Activated CD8-positive, alpha-beta T cell treated with anti-CD3 and anti-CD28 coated beads for 36 hours (primary cell): Measurements from ENCODE around the gene FIZ1. TPM values are rescaled to one million over a fixed set of nuclear protein-coding genes. Genes with fewer than 3 reads are reported as not detected.

ENCODE experiments used
- ATAC-seq: fragments of 200-7000 bp; cut with Tn5 transposase; one replicate; pipeline ENCODE4 v1.10.0; 2021; ENCODE audit warnings: mild to moderate bottlenecking, moderate library complexity
- CTCF ChIA-PET: fragments of 350-600 bp; sonication (Branson Sonifier 250); formaldehyde crosslinking; loops from one replicate; lab custom pipeline; 2021; ENCODE audit warnings: antibody characterized with exemption; lab: Charles Lee
- POLR2A ChIA-PET: fragments of 350-600 bp; sonication (Branson Sonifier 250); formaldehyde crosslinking; loops from one replicate; lab custom pipeline; 2021; ENCODE audit warnings: antibody characterized with exemption; lab: Charles Lee
- DNase-seq: peaks from one replicate; pipeline ENCODE4 v3.0.0-alpha.2; 2020
- H3K27ac Mint-ChIP-seq: one replicate; pipeline ENCODE4 v1.8.0; 2021; ENCODE audit warnings: mild to moderate bottlenecking, mixed read lengths
- H3K27me3 Mint-ChIP-seq: one replicate; pipeline ENCODE4 v1.8.0; 2021; ENCODE audit warnings: mixed read lengths
- H3K36me3 Mint-ChIP-seq: one replicate; pipeline ENCODE4 v1.8.0; 2021; ENCODE audit warnings: low read depth, mixed read lengths
- H3K4me1 Mint-ChIP-seq: one replicate; pipeline ENCODE4 v1.8.0; 2021; ENCODE audit warnings: low read depth, mixed read lengths
- H3K4me3 Mint-ChIP-seq: one replicate; pipeline ENCODE4 v1.8.0; 2021; ENCODE audit warnings: mild to moderate bottlenecking, moderate library complexity, mixed read lengths
- H3K9me3 Mint-ChIP-seq: one replicate; pipeline ENCODE4 v1.8.0; 2021; ENCODE audit warnings: mixed read lengths
- CTCF ChIP-seq: fragments of 200-600 bp; IDR thresholded peaks from one replicate; pipeline ENCODE4 v1.8.0; 2022; ENCODE audit warnings: antibody characterized with exemption, mild to moderate bottlenecking
- intact Hi-C: fragments of 100-400 bp; cut with micrococcal nuclease; formaldehyde crosslinking; loops from one replicate; pipeline ENCODE4 v1.10.0; 2022
- total RNA-seq, 2 experiments: library from RNA; stranded (reverse); gene quantifications; one replicate each; pipeline ENCODE4 v1.2.3, GENCODE V29; 2021

Gene FIZ1
- total RNA-seq, 2 experiments from 2014 or later = 11.4 to 13.2 TPM

GRCh38 chr19:55626350-55626749 is 27.0 kb upstream of the FIZ1 start:
- no peaks in the 10 kb centered on the region for H3K9me3 Mint-ChIP-seq
- intact Hi-C loops = loop anchor here (5.0 kb wide), 1 partner anchor 109 kb away; no protein-coding TSS in a partner anchor
- POLR2A ChIA-PET = interaction anchor here (0.9 to 1.4 kb wide), 5 partner anchors 13 to 112 kb away, joined by 3 to 5 read pairs (median 4); no protein-coding TSS in a partner anchor

GRCh38 chr19:55625004-55625326 is 25.6 kb upstream of the FIZ1 start:
- Mint-ChIP-seq H3K27ac (peak overlapping the region; percentile 24), H3K36me3 (peaks cover 11% of the 10 kb centered on the region), H3K4me1 (peaks cover 47% of the 10 kb centered on the region), H3K27me3 (peaks cover 6% of the 10 kb centered on the region), H3K4me3 (peak overlapping the region; percentile 82), H3K9me3 (no peaks in the 10 kb centered on the region)
- POLR2A ChIA-PET = interaction anchor here (0.8 to 2.0 kb wide), 8 partner anchors 13 to 32 kb away, joined by 3 to 8 read pairs (median 4); partner anchors contain the start of genes CCDC106, FIZ1 and ZNF865
- ATAC-seq (no peak), DNase-seq (no peak)
- CTCF ChIA-PET = interaction anchor here (0.9 to 3.3 kb wide), 6 partner anchors 8 to 121 kb away, joined by 3 to 20 read pairs (median 6); partner anchors contain the start of gene ZNF865
- TF ChIP-seq CTCF = no peak
- intact Hi-C loops = loop anchor here (5.0 kb wide), 1 partner anchor 108 kb away; no protein-coding TSS in a partner anchor

More at GRCh38 chr19:55626350-55626749, 27.0 kb upstream of the FIZ1 start:
- Mint-ChIP-seq H3K4me1 (peaks cover 34% of the 10 kb centered on the region), H3K27ac (peak overlapping the region; percentile 69), H3K36me3 (no peaks in the 10 kb centered on the region), H3K4me3 (peak overlapping the region; percentile 52), H3K27me3 (peaks cover 6% of the 10 kb centered on the region)
- no peak for TF ChIP-seq CTCF
- peak; percentile 70 for DNase-seq
- peak; percentile 16 for ATAC-seq
- CTCF ChIA-PET = interaction anchor here (0.8 to 3.3 kb wide), 14 partner anchors 10 to 324 kb away, joined by 3 to 18 read pairs (median 4); partner anchors contain the start of genes FIZ1, U2AF2 and ZNF865

GRCh38 chr19:55624109-55625003 is 25.0 kb upstream of the FIZ1 start, which contains the start of gene ZNF784:
Gene ZNF784 (minus strand): TSS chr19:55624566. CDS start chr19:55624561, 5 bp downstream.
- POLR2A ChIA-PET = interaction anchor here (0.8 to 2.0 kb wide), 6 partner anchors 14 to 33 kb away, joined by 3 to 8 read pairs (median 6); partner anchors contain the start of genes CCDC106, FIZ1 and ZNF865
- H3K4me3 Mint-ChIP-seq = peak within 1 kb of the TSS; percentile 82
- peaks cover 15% of the 10 kb centered on the region for H3K36me3 Mint-ChIP-seq
- DNase-seq (peak; percentile 93), ATAC-seq (peak; percentile 79)
- H3K27ac Mint-ChIP-seq = peak within 1 kb of the TSS; percentile 97
- TF ChIP-seq CTCF = no peak
- H3K27me3 Mint-ChIP-seq = peaks cover 6% of the 10 kb centered on the region
- CTCF ChIA-PET = interaction anchor here (0.6 to 3.3 kb wide), 8 partner anchors 9 to 121 kb away, joined by 3 to 20 read pairs (median 6); partner anchors contain the start of gene ZNF865
- no peaks in the 10 kb centered on the region for H3K9me3 Mint-ChIP-seq
- intact Hi-C loops = loop anchor here (5.0 kb wide), 1 partner anchor 107 kb away; no protein-coding TSS in a partner anchor
- H3K4me1 Mint-ChIP-seq = peaks cover 51% of the 10 kb centered on the region

- DNase-seq (no peak), ATAC-seq (no peak)
- Mint-ChIP-seq H3K9me3 (no peaks in the 10 kb centered on the region), H3K27me3 (peaks cover 6% of the 10 kb centered on the region), H3K4me3 (peak overlapping the region; percentile 82), H3K4me1 (peaks cover 55% of the 10 kb centered on the region), H3K36me3 (peaks cover 18% of the 10 kb centered on the region), H3K27ac (no peak overlapping the region)
- POLR2A ChIA-PET = interaction anchor here (1.2 to 2.0 kb wide), 3 partner anchors 17 to 43 kb away, joined by 3 to 7 read pairs (median 7); partner anchors contain the start of genes FIZ1, ZNF579 and ZNF865
- no peak for TF ChIP-seq CTCF
- intact Hi-C loops = no loop called here
- CTCF ChIA-PET = interaction anchor here (1.6 to 3.1 kb wide), 3 partner anchors 10 to 120 kb away, joined by 9 to 20 read pairs (median 11); partner anchors contain the start of gene ZNF865
These were observed 24.2 kb upstream of the FIZ1 start for GRCh38 chr19:55623561-55623960.
